Measurements from ENCODE around the gene CEP112. TPM values are rescaled to one million over a fixed set of nuclear protein-coding genes. Genes with fewer than 3 reads are reported as not detected.

The CEP112 gene
- total and polyA plus RNA-seq, 7 donors: 4.5 to 19.4 (median 9.7) TPM

- 67 to 69% (median 69%) methylated on average over 4 of the region's 4 CpGs for WGBS, 3 donors
- TF ChIP-seq CTCF (IDR thresholded peaks at IDR 0.05): no peak
- no peak for ATAC-seq
- no peak for DNase-seq
- Histone ChIP-seq H3K9me3 (no peaks in the 10 kb centered on the region), H3K4me3 (no peak overlapping the region), H3K36me3 (ENCODE audit: insufficient read depth in 1 of 2, low read depth in 1 of 2) (no peaks in the 10 kb centered on the region), H3K4me1 (peaks cover 13% of the 10 kb centered on the region), H3K27ac (no peak overlapping the region), H3K27me3 (ENCODE audit: insufficient read depth in 3 of 3, low read length in 2 of 3) (no peaks in the 10 kb centered on the region)
- intact Hi-C loops (cut with DNase I): loop anchor here in 1 of 2 donors (10.0 kb wide), 2 partner anchors 189 to 299 kb away; partner anchors contain the start of gene AXIN2
Measured at GRCh38 chr17:65753348-65753747, 438.6 kb downstream of the CEP112 start.

GRCh38 chr17:65751263-65751662, 440.7 kb downstream of the CEP112 start:
- intact Hi-C loops (cut with DNase I): loop anchor here in 1 of 2 donors (10.0 kb wide), 2 partner anchors 186 to 296 kb away; partner anchors contain the start of gene AXIN2
- no peaks in the 10 kb centered on the region for H3K27me3 ChIP-seq (ENCODE audit: insufficient read depth in 3 of 3, low read length in 2 of 3)
- DNase-seq (no peak), ATAC-seq (peak in 3 of 4 donors; percentile 62 to 67 (median 62))
- peaks cover 13% of the 10 kb centered on the region for H3K4me1 ChIP-seq
- H3K4me3 ChIP-seq: no peak overlapping the region
- peak overlapping the region; percentile 56 for H3K27ac ChIP-seq
- WGBS, 3 donors: 41 to 69% (median 49%) methylated on average over 5 of the region's 5 CpGs
- no peak for TF ChIP-seq CTCF (IDR thresholded peaks at IDR 0.05)
- H3K9me3 ChIP-seq: no peaks in the 10 kb centered on the region
- H3K36me3 ChIP-seq (ENCODE audit: insufficient read depth in 1 of 2, low read depth in 1 of 2): no peaks in the 10 kb centered on the region

GRCh38 chr17:65750631-65751115, 441.3 kb downstream of the CEP112 start:
- 16 to 22% (median 17%) methylated on average over 2 of the region's 2 CpGs for WGBS, 3 donors

GRCh38 chr17:65750166-65750565, 441.8 kb downstream of the CEP112 start:
- no peak for DNase-seq
- TF ChIP-seq CTCF (IDR thresholded peaks at IDR 0.05): no peak
- ATAC-seq: no peak
- Histone ChIP-seq H3K36me3 (ENCODE audit: insufficient read depth in 1 of 2, low read depth in 1 of 2) (no peaks in the 10 kb centered on the region), H3K27me3 (ENCODE audit: insufficient read depth in 3 of 3, low read length in 2 of 3) (no peaks in the 10 kb centered on the region), H3K27ac (no peak overlapping the region), H3K4me3 (no peak overlapping the region), H3K4me1 (peaks cover 13% of the 10 kb centered on the region), H3K9me3 (no peaks in the 10 kb centered on the region)
- WGBS, 3 donors: 93 to 99% (median 97%) methylated on average over 1 of the region's 1 CpG
- intact Hi-C loops (cut with DNase I): loop anchor here in 1 of 2 donors (10.0 kb wide), 2 partner anchors 185 to 295 kb away; partner anchors contain the start of gene AXIN2

More at GRCh38 chr17:65750631-65751115, 441.3 kb downstream of the CEP112 start:
- H3K4me3 ChIP-seq: no peak overlapping the region
- no peaks in the 10 kb centered on the region for H3K36me3 ChIP-seq (ENCODE audit: insufficient read depth in 1 of 2, low read depth in 1 of 2)
- ATAC-seq (peak; percentile 73 to 94 (median 88)), DNase-seq (peak; percentile 65 to 69)
- TF ChIP-seq CTCF (IDR thresholded peaks at IDR 0.05): no peak
- H3K9me3 ChIP-seq: no peaks in the 10 kb centered on the region
- peaks cover 13% of the 10 kb centered on the region for H3K4me1 ChIP-seq
- intact Hi-C loops (cut with DNase I): loop anchor here in 1 of 2 donors (10.0 kb wide), 2 partner anchors 186 to 296 kb away; partner anchors contain the start of gene AXIN2
- H3K27me3 ChIP-seq (ENCODE audit: insufficient read depth in 3 of 3, low read length in 2 of 3): no peaks in the 10 kb centered on the region
- H3K27ac ChIP-seq: peak overlapping the region; percentile 56

- Histone ChIP-seq H3K4me3 (no peak overlapping the region), H3K36me3 (ENCODE audit: insufficient read depth in 1 of 2, low read depth in 1 of 2) (no peaks in the 10 kb centered on the region), H3K4me1 (peaks cover 13% of the 10 kb centered on the region), H3K27me3 (ENCODE audit: insufficient read depth in 3 of 3, low read length in 2 of 3) (no peaks in the 10 kb centered on the region), H3K27ac (no peak overlapping the region), H3K9me3 (no peaks in the 10 kb centered on the region)
- no peak for DNase-seq
- ATAC-seq: no peak
- intact Hi-C loops (cut with DNase I): no loop called here
- no peak for TF ChIP-seq CTCF (IDR thresholded peaks at IDR 0.05)
- 96 to 98% (median 97%) methylated on average over 2 of the region's 2 CpGs for WGBS, 3 donors
Measured at GRCh38 chr17:65749479-65749878, 442.5 kb downstream of the CEP112 start.
